SHP77 treated with DMSO at 0.1 percent for 48 hours (cell line): ENCODE data around the gene NMT1.

Experiments
- DNase-seq: peaks from one replicate; lab custom pipeline; 2025; lab: John Stamatoyannopoulos, UW

Gene NMT1

GRCh38 chr17:45136846-45137560, 75.9 kb downstream of the NMT1 start:
- DNase-seq: no peak

- DNase-seq: no peak
Measured at GRCh38 chr17:45137561-45138305, 76.6 kb downstream of the NMT1 start.

- no peak for DNase-seq
Measured at GRCh38 chr17:45138911-45139532, 77.9 kb downstream of the NMT1 start.

- no peak for DNase-seq
Measured at GRCh38 chr17:45139533-45139920, 78.4 kb downstream of the NMT1 start.

- no peak for DNase-seq
Measured at GRCh38 chr17:45143094-45143670, 82.1 kb downstream of the NMT1 start.

- no peak for DNase-seq
Measured at GRCh38 chr17:45143767-45144198, 82.7 kb downstream of the NMT1 start.

- no peak for DNase-seq
Measured at GRCh38 chr17:45144199-45145034, 83.3 kb downstream of the NMT1 start.

- DNase-seq: no peak
Measured at GRCh38 chr17:45145035-45145389, 83.9 kb downstream of the NMT1 start.

- no peak for DNase-seq
Measured at GRCh38 chr17:45146166-45146565, 85.0 kb downstream of the NMT1 start.

- no peak for DNase-seq
Measured at GRCh38 chr17:45146592-45146889, 85.4 kb downstream of the NMT1 start.

GRCh38 chr17:45146890-45147580, 85.9 kb downstream of the NMT1 start:
- DNase-seq: no peak

GRCh38 chr17:45147581-45148182, 86.6 kb downstream of the NMT1 start:
- peak; percentile 81 for DNase-seq

GRCh38 chr17:45148183-45149036, 87.3 kb downstream of the NMT1 start, which contains the start of gene HEXIM1:
Gene HEXIM1, plus strand, starts transcription at chr17:45148475. Its CDS starts 716 bp downstream, at chr17:45149191.
- peak; percentile 95 for DNase-seq

- peak; percentile 44 for DNase-seq
Measured at GRCh38 chr17:45149037-45149668, 88.0 kb downstream of the NMT1 start.

- no peak for DNase-seq
Measured at GRCh38 chr17:45149669-45150664, 88.8 kb downstream of the NMT1 start.

GRCh38 chr17:45150911-45151809, 90.0 kb downstream of the NMT1 start:
- DNase-seq: no peak

- DNase-seq: no peak
Measured at GRCh38 chr17:45155029-45155428, 93.9 kb downstream of the NMT1 start.
